Neural cell (in vitro differentiated cells): ENCODE data around the gene CFAP61. TPM values are rescaled to one million over a fixed set of nuclear protein-coding genes. Genes with fewer than 3 reads are reported as not detected.

ENCODE experiments used
- H2AFZ ChIP-seq: fragments of 200-600, 300-800 bp; sonication (generic), shearing (Covaris generic); 2 replicates; pipeline ENCODE4 v1.6.0; 2014; ENCODE audit warnings: low read depth, mild to moderate bottlenecking, antibody characterized with exemption, low read length, moderate library complexity
- H3F3A ChIP-seq: fragments of 200-600 bp; shearing (Covaris generic); 2 replicates; pipeline ENCODE4 v1.6.1; 2016; ENCODE audit warnings: mild to moderate bottlenecking, moderate library complexity, mixed read lengths, antibody characterized with exemption, low read length; ENCODE audit not compliant: insufficient read depth, poor library complexity, severe bottlenecking
- H3K27ac ChIP-seq: fragments of 200-600, 300-800 bp; sonication (generic), shearing (Covaris generic); 2 replicates; pipeline ENCODE4 v1.5.1; 2014; ENCODE audit warnings: mild to moderate bottlenecking, low read length, moderate library complexity
- H3K27me3 ChIP-seq: fragments of 300-800, 200-600 bp; sonication (generic), shearing (Covaris generic); 2 replicates; pipeline ENCODE4 v1.6.0; 2014; ENCODE audit warnings: mild to moderate bottlenecking, low read depth, low read length, moderate library complexity; ENCODE audit not compliant: insufficient read depth
- H3K36me3 ChIP-seq: fragments of 300-800, 200-600 bp; sonication (generic), shearing (Covaris generic); 2 replicates; pipeline ENCODE4 v1.5.1; 2014; ENCODE audit warnings: mild to moderate bottlenecking, antibody characterized with exemption, low read length, moderate library complexity; ENCODE audit not compliant: insufficient read depth
- H3K4me2 ChIP-seq: fragments of 300-800, 200-600 bp; sonication (generic), shearing (Covaris generic); 2 replicates; pipeline ENCODE4 v1.6.0; 2014; ENCODE audit warnings: mild to moderate bottlenecking, low read length
- H3K4me3 ChIP-seq: fragments of 300-800, 200-600 bp; sonication (generic), shearing (Covaris generic); 2 replicates; pipeline ENCODE4 v1.5.1; 2014; ENCODE audit warnings: mild to moderate bottlenecking, low read length, moderate library complexity
- H3K79me2 ChIP-seq: fragments of 200-600 bp; shearing (Covaris generic); replicated peaks from 2 replicates; pipeline ENCODE4 v1.6.0; 2014; ENCODE audit warnings: mild to moderate bottlenecking, low read length, moderate library complexity; ENCODE audit not compliant: insufficient read depth
- H3K9ac ChIP-seq: fragments of 300-800, 200-600 bp; sonication (generic), shearing (Covaris generic); 2 replicates; pipeline ENCODE4 v1.6.1; 2016; ENCODE audit warnings: mild to moderate bottlenecking, low read length, mixed read lengths
- H3K9me2 ChIP-seq: fragments of 200-600 bp; shearing (Covaris generic); 2 replicates; pipeline ENCODE4 v1.6.1; 2016; ENCODE audit warnings: mild to moderate bottlenecking, low read length, mixed read lengths; ENCODE audit not compliant: insufficient read depth
- H3K9me3 ChIP-seq: fragments of 200-600, 300-800 bp; sonication (generic), shearing (Covaris generic); 2 replicates; pipeline ENCODE4 v1.6.1; 2016; ENCODE audit warnings: mild to moderate bottlenecking, mixed run types, low read length, moderate library complexity, mixed read lengths
- H4K20me1 ChIP-seq: fragments of 200-600 bp; shearing (Covaris generic); 2 replicates; pipeline ENCODE4 v1.6.1; 2016; ENCODE audit warnings: mild to moderate bottlenecking, mixed run types; ENCODE audit not compliant: insufficient read depth
- CTCF ChIP-seq: fragments of 450-650 bp; IDR thresholded peaks from 2 replicates; pipeline ENCODE4 v1.5.1; 2014; ENCODE audit warnings: antibody characterized with exemption, mild to moderate bottlenecking, moderate library complexity; ENCODE audit not compliant: poor library complexity, severe bottlenecking
- EP300 ChIP-seq: fragments of 450-650 bp; conservative IDR thresholded peaks from 2 replicates; pipeline ENCODE4 v1.6.1; 2014; ENCODE audit warnings: antibody characterized with exemption, mild to moderate bottlenecking, moderate library complexity; ENCODE audit not compliant: poor library complexity, severe bottlenecking
- EZH2 ChIP-seq: fragments of 200-600, 300-800 bp; shearing (Covaris generic), sonication (generic); IDR thresholded peaks from 2 replicates; pipeline ENCODE4 v1.6.1; 2014; ENCODE audit warnings: antibody characterized with exemption, low read length, borderline replicate concordance, mild to moderate bottlenecking; ENCODE audit not compliant: insufficient read depth, poor library complexity, severe bottlenecking
- MXI1 ChIP-seq: fragments of 450-650 bp; conservative IDR thresholded peaks from 2 replicates; pipeline ENCODE4 v1.6.1; 2014; ENCODE audit warnings: antibody characterized with exemption, mild to moderate bottlenecking; ENCODE audit not compliant: poor library complexity, severe bottlenecking
- POLR2AphosphoS5 ChIP-seq: IDR thresholded peaks from 2 replicates; pipeline ENCODE4 v1.6.1; 2012
- RAD21 ChIP-seq: fragments of 450-650 bp; conservative IDR thresholded peaks from 2 replicates; pipeline ENCODE4 v1.6.1; 2014; ENCODE audit warnings: antibody characterized with exemption, mild to moderate bottlenecking, moderate library complexity
- REST ChIP-seq: IDR thresholded peaks from 2 replicates; pipeline ENCODE4 v1.6.1; 2012; ENCODE audit warnings: borderline replicate concordance
- SMC3 ChIP-seq: fragments of 450-650 bp; conservative IDR thresholded peaks from 2 replicates; pipeline ENCODE4 v1.6.1; 2014; ENCODE audit warnings: antibody characterized with exemption, mild to moderate bottlenecking, moderate library complexity; ENCODE audit not compliant: poor library complexity
- TAF1 ChIP-seq: IDR thresholded peaks from 2 replicates; pipeline ENCODE4 v1.6.1; 2012; ENCODE audit warnings: low read depth
- polyA plus RNA-seq: library from polyadenylated mRNA; depleted of rRNA; stranded (reverse); fragments of >200 nt; gene quantifications from 2 replicates; pipeline ENCODE4 v1.2.3, GENCODE V29; 2014

CFAP61 gene
- polyA plus RNA-seq, 1 donor from 2014 or later: 0.42 TPM

GRCh38 chr20:20137851-20138250 lies 85.5 kb downstream of the CFAP61 start:
- Histone ChIP-seq H3K27me3 (no peaks in the 10 kb centered on the region), H3K4me2 (no peak overlapping the region), H3K4me3 (no peak overlapping the region), H3K79me2 (no peaks in the 10 kb centered on the region), H3F3A (no peaks in the 10 kb centered on the region), H3K27ac (no peak overlapping the region), H2AFZ (no peak overlapping the region), H3K9me2 (no peaks in the 10 kb centered on the region), H3K36me3 (no peaks in the 10 kb centered on the region), H4K20me1 (no peaks in the 10 kb centered on the region), H3K9ac (no peak overlapping the region), H3K9me3 (no peaks in the 10 kb centered on the region)
- TF ChIP-seq TAF1 (no peak), CTCF (no peak), EP300 (no peak), EZH2 (no peak), SMC3 (no peak), REST (no peak), MXI1 (no peak), RAD21 (no peak), POLR2AphosphoS5 (no peak)

GRCh38 chr20:20138301-20139064 lies 86.2 kb downstream of the CFAP61 start:
- Histone ChIP-seq H2AFZ (no peak overlapping the region), H3K79me2 (no peaks in the 10 kb centered on the region), H4K20me1 (no peaks in the 10 kb centered on the region), H3K9ac (no peak overlapping the region), H3K4me3 (no peak overlapping the region), H3K9me2 (no peaks in the 10 kb centered on the region), H3K27me3 (no peaks in the 10 kb centered on the region), H3K27ac (no peak overlapping the region), H3K36me3 (no peaks in the 10 kb centered on the region), H3K4me2 (no peak overlapping the region), H3F3A (no peaks in the 10 kb centered on the region), H3K9me3 (no peaks in the 10 kb centered on the region)
- TF ChIP-seq EZH2: no peak
- TF ChIP-seq REST: no peak
- no peak for TF ChIP-seq TAF1
- no peak for TF ChIP-seq EP300
- TF ChIP-seq SMC3: no peak
- TF ChIP-seq RAD21: no peak
- no peak for TF ChIP-seq POLR2AphosphoS5
- TF ChIP-seq MXI1: no peak
- no peak for TF ChIP-seq CTCF
